Left renal cortex interstitium (tissue), 4 donors: Measurements from ENCODE around the gene CEP128. TPM values are rescaled to one million over a fixed set of nuclear protein-coding genes. Genes with fewer than 3 reads are reported as not detected.

Source experiments
- DNase-seq, 4 donors: peaks; one replicate each; pipeline ENCODE4 v3.0.0-alpha.2; 2013; ENCODE audit warnings: low read depth in 4 of 4, low spot score in 2 of 4, missing footprints in 1 of 4
- polyA plus RNA-seq, 4 donors: library from polyadenylated mRNA; unstranded; fragments of 120-200 nt; gene quantifications; one replicate each; pipeline ENCODE4 v1.2.1, GENCODE V29; 2013; ENCODE audit not compliant: insufficient read length in 4 of 4

The CEP128 gene
- polyA plus RNA-seq, 4 donors: 4.9 to 7.8 (median 6.2) TPM

- no peak for DNase-seq
These were observed 313.0 kb downstream of the CEP128 start for GRCh38 chr14:80628547-80628946.

- no peak for DNase-seq
These were observed 313.8 kb downstream of the CEP128 start for GRCh38 chr14:80627745-80628144.

- DNase-seq: no peak
These were observed 317.0 kb downstream of the CEP128 start for GRCh38 chr14:80624581-80624980.

- no peak for DNase-seq
These were observed 319.8 kb downstream of the CEP128 start for GRCh38 chr14:80621701-80622100.

- DNase-seq: no peak
These were observed 321.1 kb downstream of the CEP128 start for GRCh38 chr14:80620434-80620833.

- DNase-seq: no peak
These were observed 322.7 kb downstream of the CEP128 start for GRCh38 chr14:80618751-80619329.

- no peak for DNase-seq
These were observed 325.7 kb downstream of the CEP128 start for GRCh38 chr14:80615831-80616230.

GRCh38 chr14:80609055-80609454 is 332.5 kb downstream of the CEP128 start:
- DNase-seq: no peak

GRCh38 chr14:80608563-80608962 is 333.0 kb downstream of the CEP128 start:
- DNase-seq: no peak

- DNase-seq: no peak
These were observed 333.9 kb downstream of the CEP128 start for GRCh38 chr14:80607430-80608190.

GRCh38 chr14:80606347-80606772 is 335.2 kb downstream of the CEP128 start:
- DNase-seq: no peak

- DNase-seq: no peak
These were observed 336.0 kb downstream of the CEP128 start for GRCh38 chr14:80605536-80605935.

- no peak for DNase-seq
These were observed 338.6 kb downstream of the CEP128 start for GRCh38 chr14:80602946-80603345.

GRCh38 chr14:80587096-80587724 is 354.3 kb downstream of the CEP128 start:
- no peak for DNase-seq

GRCh38 chr14:80586131-80586530 is 355.4 kb downstream of the CEP128 start:
- DNase-seq: no peak

- DNase-seq: no peak
These were observed 356.1 kb downstream of the CEP128 start for GRCh38 chr14:80585506-80585835.

- no peak for DNase-seq
These were observed 356.6 kb downstream of the CEP128 start for GRCh38 chr14:80584744-80585505.

- DNase-seq: no peak
These were observed 363.9 kb downstream of the CEP128 start for GRCh38 chr14:80577599-80577998.

GRCh38 chr14:80576401-80576800 is 365.1 kb downstream of the CEP128 start:
- DNase-seq: no peak

GRCh38 chr14:80575763-80576162 is 365.8 kb downstream of the CEP128 start:
- no peak for DNase-seq

GRCh38 chr14:80572666-80573065 is 368.9 kb downstream of the CEP128 start:
- no peak for DNase-seq
